CD4-positive, alpha-beta T cell treated with Interferon gamma for 1 hour (primary cell): ENCODE results near the gene ITM2C.

Source experiments
- DNase-seq: peaks from one replicate; pipeline ENCODE4 v3.0.0-alpha.2; 2020

ITM2C gene

GRCh38 chr2:230910546-230911177, 45.9 kb downstream of the ITM2C start:
- DNase-seq: no peak

GRCh38 chr2:230912046-230912445, 47.3 kb downstream of the ITM2C start:
- no peak for DNase-seq

DNA sequence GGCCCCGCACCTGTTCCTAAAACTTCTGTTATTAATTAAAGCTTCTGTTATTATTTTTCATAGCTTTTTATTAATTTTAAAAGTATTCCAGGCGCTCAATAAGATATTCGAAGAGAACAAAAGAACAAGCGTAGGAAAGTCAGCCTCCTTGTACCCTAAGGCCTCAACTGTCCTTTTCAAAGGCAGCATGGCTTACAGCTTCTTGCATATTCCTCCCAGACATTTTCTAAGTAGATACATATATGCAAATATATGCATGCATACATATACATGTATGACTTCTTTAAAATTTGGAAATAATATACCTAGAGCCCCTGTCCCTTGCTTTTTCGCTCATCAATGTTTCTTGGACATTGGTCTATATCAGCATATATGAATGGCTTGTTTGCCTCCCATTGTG, 48.0 kb downstream of the ITM2C start:
- DNase-seq: no peak

DNA sequence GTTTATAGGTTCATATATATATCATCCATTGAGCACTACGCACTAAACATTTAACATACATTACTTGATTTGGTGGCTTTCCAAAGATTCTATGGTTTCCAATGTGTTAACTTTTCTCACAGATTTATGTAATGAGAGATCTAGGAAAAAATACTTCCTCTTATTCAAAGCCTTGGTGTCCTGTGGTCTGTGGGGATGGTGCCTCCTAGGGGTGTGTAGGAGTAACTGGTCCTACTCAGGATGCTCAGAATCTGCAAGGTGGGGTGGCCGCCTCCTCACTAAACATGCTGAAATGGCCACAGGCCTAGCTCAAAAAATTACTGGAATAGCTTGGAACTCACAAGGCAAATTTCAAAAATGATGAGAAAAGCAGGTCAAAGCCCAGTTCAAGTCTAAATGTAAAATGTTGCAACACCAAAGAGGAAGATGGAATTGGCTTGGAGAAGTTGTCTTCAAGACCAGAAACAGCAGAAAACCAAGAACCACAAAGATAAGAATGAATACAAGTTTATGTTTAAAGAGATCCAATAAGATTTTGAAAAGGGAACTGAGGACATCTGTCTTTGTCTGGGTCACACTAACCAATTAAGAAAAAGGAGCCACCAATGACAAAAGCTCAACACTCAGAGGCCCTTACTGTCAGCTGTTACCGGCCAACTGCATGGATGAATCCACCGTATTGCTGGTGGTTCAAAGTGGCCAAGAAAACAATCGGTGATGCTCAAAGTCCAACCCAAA, 48.8 kb downstream of the ITM2C start:
- DNase-seq: peak; percentile 54

DNA sequence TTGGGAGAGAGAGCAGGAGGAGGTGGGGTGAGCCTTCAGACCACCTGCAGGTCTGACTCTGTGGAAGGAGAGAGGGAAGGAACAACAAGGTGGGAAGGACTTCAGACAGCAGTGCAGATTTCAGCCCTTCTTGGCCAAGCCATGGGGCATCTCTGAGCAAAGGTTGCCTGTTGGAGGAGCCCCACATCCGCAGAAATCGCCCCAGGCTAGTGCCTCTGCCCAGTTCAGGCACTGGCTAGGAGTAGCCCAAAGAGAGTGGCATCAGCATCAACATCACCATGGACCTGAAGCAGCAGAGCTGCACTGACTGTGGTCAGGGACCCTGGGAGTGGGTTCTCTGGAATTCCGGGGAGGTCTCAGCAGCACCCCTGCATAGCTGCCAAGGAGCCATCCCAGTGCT, 50.1 kb downstream of the ITM2C start:
- no peak for DNase-seq

DNA sequence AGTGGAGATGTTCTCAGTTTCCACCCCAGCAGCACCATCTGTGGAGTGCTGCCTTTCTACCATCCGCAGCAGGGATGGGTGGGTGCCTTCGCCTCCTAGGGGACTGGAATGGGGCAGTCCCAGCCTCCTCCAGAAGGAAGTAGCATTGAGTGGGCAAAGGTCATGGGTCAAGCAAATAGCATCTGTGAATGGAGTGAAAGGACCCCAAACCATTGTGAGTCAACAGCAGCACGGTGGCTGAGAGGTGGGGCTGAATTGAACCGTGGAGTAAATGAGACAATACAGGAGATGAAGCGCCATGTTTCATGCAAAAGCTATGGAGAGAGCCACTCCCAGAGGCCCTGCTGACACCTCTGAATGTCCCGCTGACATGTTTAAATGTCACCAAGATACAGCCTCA, 50.6 kb downstream of the ITM2C start:
- no peak for DNase-seq

- DNase-seq: no peak
Measured at GRCh38 chr2:230916218-230916617, 51.5 kb downstream of the ITM2C start.

- DNase-seq: no peak
Measured at GRCh38 chr2:230919240-230919639, 54.5 kb downstream of the ITM2C start.

DNA sequence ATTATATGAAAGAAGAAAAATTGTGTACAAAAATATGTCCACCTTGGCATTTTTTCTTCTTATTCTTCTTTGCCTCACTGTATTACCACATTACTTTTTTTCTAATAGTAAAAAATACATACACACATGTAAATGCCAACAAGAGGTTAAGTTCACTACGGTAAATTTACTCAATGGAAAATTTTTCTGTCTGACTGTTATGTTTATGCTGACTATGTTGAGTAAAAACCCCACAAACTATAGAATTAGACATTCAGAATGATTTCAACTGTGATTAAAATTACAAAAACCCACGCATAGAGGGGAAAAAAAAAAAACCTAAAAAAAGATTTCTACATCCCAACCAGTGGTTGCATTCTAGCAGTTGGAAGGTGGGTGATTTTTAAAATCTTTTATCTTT, 54.9 kb downstream of the ITM2C start:
- no peak for DNase-seq

- DNase-seq: no peak
Measured at GRCh38 chr2:230920167-230920566, 55.4 kb downstream of the ITM2C start.

DNA sequence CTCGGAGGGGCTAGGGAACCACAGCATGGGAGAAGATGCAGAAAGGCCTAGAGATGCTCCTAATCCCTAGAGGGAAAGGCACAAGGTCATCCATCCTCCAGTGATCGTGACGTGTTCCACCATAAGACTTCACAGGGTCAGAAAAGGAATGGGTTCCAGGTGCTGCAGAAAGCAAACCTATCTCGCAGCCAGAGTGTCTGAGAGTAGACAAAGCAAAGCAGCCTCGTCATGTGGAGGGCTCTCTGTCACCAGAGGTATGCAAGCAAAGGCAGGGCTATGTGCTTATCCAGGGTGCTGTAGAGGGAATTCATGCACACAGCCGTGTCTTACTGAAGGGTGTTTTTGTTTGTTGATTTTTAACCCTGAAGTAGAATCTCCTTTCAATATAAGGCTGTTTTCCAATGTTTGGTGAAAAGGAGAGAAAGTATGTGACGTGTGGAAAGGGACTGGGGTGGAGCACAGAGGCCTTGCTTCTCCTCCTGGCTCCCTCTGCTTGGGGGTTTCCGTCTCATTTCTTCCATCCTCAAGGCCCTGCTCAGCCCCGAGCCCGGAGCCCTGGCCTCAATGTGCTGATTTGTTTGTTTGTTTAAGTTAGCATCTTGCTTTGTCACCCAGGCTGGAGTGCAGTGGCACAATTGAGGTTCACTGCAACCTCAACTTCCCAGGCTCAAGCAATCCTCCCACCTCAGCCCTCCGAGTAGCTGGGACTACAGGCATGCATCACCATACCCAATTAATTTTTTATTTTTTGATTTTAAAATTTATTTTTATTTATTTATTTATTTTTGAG, 57.3 kb downstream of the ITM2C start:
- DNase-seq: no peak

- DNase-seq: no peak
Measured at GRCh38 chr2:230922951-230923717, 58.4 kb downstream of the ITM2C start.

- no peak for DNase-seq
Measured at GRCh38 chr2:230924092-230924469, 59.3 kb downstream of the ITM2C start.

DNA sequence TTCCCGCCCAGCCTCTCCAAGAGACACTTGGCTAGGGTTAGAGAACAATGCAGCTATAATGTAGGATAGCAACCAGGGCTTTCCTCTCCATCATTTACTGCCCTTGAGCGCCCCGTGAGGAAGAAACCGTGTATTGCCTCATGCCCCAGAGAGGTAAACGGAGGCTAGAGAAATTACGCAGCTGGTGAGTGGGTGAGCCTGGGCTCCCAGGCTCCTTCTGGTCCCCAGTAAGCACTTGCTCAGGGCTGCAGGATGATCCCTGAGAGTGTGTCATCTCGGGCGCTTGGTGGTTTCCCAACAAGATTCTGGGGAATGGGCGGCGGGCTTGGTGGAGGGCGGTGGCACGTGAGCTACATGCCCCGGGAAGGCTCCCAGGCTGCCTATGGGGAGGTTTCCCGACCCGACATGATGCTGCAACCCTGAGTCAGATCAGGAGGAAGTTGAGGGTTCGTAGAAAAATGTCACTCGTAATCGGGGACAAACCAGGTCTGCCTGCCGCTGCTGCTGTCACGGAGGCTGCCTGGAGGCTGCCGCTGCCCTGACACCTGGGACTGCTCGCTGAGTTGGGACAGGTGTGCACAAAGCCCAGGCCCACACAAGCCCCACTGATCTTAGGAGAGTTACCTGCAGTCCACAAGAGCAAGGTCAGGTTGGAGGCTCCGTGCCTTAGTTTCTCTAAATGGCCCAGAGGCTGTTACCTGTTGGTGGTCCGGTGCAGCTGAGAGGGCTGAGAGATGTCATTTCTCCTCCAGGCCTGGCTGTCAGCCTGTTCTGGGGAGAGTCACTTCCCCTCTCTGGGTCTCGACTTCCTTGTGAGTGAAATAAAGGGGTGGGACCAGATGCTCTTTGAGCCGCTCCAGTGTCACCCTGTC, 60.0 kb downstream of the ITM2C start, which contains the start of gene GPR55:
GPR55 (minus strand) TSS at position 773 of the 872 bp plus-strand sequence. CDS start 14,280 bp downstream, outside the sequence.
- peak; percentile 43 for DNase-seq

GRCh38 chr2:230925443-230925878, 60.7 kb downstream of the ITM2C start:
- DNase-seq: no peak

DNA sequence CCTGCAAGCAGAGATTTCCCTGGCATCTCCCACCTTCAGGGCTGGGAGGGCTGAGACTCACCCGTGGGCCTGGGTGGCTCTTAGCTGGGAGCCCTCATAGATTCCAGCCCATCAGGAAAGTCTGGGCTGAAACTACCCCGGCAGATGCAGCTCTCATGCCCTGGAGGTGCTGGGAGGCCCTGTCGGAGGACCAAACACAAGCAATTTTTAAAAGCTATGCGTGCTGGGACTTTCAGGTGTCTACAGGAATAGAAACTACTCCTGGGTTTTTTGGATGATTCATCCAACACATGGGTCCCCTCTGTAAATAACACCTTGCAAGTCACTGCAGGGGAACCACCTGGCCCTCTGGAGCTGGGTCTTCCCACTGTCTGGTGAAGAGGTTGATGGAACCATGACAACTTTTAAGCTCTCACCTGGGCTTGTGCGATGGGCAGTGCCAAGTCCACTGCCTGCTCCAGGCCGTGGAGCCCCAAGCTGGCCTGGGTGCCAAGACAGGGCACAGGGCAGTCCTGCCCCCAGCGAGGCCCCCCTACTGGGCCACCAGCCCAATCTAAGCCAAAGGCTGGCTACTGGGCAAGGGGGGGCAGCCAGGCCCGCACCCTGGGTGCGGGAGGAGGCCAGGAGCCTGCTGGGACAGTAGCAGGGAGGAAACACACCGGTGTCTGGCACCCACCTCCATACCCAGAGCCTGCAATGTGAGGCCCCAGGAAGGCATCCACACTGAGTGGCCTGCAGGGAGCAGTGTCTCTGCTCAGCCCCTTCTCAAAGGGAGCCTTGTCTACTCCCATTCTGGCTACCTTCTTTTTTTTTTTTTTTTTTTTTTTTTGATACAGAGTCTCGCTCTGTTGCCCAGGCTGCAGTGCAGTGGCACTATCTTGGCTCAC, 61.4 kb downstream of the ITM2C start:
- DNase-seq: no peak

- DNase-seq: no peak
Measured at GRCh38 chr2:230927711-230928341, 63.1 kb downstream of the ITM2C start.
